Stimulated activated CD4-positive, alpha-beta T cell treated with anti-CD3 and anti-CD28 coated beads, Interleukin-2, amount 100 ng/mL, for 48 hours (primary cell): Measurements from ENCODE around the gene NBPF1.
"Not testable (repeated sequence)": the region's sequence is repeated elsewhere in the genome, so short reads cannot be mapped to it uniquely, and the experiment has no call there.

Source experiments
- DNase-seq, 2 donors: peaks; one replicate each; pipeline ENCODE4 v3.0.0-alpha.2; 2020

The NBPF1 gene

DNA sequence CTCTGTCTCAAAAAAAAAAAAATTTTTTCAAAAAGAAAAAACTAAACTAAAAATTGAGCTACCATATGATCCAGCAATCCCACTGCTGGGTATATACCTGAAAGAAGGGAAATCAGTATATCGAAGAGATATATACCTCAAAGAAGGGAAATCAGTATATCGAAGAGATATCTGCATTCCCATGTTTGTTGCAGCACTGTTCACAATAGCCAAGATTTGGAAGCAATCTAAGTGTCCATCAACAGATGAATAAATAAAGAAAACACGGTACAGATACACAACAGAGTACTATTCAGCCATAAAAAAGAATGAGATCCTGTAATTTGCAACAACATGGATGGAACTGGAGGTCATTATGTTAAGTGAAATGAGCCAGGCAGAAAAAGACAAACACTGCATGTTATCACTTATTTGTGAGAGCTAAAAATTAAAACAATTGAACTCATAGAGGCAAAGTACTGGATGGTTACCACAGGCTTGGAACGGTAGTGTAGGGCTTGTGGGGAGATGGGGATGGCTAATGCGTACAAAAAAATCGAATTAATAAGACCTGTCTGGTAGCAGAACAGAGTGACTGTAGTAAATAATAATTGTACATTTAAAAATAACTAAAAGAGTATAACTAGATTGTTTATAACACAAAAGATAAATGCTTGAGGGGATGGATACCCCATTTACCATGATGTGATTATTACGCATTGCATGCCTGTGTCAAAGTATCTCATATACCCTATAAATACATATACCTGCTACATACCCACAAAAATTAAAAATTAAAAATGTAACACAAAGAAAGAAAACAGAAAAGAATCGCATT, 28.0 kb upstream of the NBPF1 start:
- not testable (repeated sequence) for DNase-seq

DNA sequence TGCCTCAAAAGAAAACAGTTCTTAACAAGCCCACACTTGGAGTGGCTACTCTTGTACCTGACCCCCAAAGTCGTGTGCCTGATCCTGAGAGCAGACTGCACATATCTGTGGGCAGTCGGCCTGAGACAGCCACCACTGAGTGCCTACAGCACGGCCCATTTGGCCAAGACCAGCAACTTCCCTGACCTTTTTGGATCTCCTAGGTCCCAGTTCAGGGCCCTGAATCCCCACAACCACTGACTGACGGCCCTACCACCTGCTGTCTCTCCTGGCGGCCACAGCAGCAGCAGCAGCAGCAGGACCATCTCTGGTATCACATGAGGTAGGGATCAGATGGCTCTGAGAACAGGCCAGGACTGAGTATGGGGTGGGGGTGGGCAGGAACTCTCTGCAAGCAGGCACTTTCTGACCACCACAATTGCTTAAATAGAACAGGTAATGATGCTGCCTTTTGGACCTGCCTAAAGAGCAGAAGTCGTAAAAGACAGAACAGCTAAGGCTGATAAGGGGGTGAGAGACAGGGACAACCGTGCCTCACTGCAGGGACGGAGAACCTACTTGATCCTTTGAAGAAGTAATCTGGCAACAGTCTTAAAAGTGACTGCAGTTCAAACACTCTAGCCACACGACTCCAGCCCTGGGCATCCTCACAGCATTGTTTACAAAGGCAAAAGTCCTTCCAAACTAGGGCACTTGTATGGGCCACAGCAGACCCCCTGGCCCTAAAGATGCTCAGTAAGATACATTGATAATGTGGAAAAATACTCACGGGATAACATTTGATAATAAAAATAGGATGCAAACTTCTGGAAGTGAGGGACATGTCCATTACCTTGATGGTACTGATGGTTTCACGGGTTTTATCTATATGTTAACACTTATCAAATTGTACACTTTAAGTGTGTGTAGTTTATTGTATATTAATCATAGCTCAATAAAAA, 26.0 kb upstream of the NBPF1 start:
- DNase-seq = not testable (repeated sequence)

DNA sequence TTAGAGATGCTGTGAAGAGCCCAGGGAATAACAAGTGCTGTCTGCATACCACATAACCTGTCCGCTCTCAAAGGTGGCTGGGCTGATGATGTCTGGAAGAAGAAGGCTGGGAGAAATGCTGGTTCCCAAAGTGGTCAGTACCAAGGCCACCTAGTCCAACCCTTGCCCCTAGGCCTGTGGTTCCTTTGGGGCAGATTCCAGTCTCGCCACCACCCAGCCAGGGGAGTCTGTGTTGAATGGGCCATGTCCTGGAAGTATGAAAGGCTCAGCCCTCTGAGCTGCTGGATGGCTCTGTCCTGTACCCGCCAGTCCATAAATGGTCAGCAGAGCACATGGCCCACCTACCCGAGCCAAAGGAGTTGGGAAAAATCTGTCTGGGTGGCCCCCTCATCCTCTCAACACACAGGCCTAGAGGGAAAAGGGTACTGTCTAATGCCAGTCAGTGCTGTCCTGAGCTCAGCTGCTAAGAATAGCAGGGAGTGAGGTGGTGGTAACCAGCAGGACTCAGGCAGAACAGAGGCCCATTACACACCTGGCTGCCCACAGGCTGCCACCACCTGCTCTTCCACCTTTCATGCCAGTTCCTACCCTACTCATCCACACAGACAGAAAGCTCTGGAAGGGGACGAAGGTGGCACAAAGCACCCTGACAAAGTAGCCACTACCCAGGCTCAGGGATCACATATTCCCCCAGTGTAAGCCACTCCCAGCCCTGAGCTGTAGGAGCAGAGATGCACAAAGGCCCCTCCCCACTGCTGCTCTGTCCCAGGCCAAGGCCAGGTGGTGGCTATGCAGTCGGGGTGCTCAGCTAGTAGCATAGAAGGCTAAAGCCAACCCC, 24.8 kb upstream of the NBPF1 start:
- not testable (repeated sequence) for DNase-seq

DNA sequence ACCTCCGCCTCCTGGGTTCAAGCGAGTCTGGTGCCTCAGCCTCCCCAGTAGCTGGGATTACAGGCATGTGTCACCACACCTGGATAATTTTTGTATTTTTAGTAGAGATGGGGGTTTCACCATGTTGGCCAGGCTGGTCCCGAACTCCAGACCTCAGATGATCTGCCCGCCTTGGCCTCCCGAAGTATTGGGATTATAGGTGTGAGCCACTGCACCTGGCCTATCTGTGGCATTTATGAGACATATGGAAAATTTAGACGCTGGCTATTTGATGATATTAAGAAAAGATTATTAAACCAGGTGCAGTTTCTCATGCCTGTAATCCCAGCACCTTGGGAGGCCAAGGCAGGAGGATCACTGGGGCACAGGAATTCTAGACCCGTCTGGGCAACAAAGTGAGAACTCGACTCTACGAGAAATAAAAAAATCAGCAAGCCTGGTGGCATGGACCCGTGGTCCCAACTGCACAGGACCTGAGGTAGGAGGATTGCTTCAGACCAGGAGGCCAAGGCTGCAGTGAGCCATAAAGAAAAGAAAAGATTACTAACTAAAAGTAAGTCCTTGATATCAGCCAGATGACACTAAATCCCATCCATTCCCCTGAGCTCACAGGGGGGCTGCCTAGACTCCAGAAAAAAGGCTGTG, 23.3 kb upstream of the NBPF1 start:
- DNase-seq = not testable (repeated sequence)

DNA sequence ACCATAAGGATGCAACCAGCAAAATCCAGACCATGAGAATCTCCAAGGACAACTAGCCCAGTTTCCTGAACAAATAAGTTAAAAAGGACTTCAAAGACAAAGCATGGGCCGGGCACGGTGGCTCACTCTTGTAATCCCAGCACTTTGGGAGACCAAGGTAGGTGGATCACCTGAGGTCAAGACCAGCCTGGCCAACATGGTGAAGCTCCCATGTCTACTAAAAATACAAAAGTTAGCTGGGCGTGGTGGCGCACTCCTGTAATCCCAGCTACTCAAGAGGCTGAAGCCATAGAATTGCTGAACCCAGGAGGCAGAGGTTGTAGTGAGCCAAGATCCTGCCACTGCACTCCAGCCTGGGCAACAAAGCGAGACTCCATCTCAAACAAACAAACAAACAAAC, 22.6 kb upstream of the NBPF1 start:
- not testable (repeated sequence) for DNase-seq

DNA sequence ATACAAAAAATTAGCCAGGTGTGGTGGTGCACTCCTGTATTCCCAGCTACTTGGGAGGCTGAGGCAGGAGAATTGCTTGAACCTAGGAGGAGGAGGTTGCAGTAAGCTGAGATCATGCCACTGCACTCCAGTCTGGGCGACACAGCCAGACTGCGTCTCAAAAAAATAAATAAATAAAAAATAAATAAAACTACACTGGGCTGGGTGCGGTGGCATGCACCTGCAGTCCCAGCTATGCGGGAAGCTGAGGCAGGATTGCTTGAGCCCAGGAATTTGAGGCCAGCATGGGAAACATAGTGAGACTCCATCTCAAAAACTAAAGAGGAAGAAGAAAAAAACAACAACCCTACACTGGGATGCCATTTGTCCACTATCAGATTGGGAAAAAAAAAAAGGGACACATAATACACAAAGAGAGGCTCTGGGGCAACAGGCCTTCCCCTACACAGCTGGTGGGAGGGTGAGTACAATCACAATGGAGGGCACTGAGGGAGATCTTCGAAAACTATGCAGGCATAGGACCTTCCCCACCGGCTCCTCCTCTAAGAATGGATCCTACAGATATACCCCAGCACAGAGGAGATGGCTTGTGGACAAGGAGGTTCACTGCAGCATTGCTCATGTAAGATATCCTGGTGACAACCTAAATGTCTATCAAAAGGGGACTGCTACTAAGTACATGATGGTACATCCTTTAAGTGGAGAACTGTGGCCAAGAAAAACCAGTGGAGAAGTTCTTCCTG, 20.3 kb upstream of the NBPF1 start:
- not testable (repeated sequence) for DNase-seq

DNA sequence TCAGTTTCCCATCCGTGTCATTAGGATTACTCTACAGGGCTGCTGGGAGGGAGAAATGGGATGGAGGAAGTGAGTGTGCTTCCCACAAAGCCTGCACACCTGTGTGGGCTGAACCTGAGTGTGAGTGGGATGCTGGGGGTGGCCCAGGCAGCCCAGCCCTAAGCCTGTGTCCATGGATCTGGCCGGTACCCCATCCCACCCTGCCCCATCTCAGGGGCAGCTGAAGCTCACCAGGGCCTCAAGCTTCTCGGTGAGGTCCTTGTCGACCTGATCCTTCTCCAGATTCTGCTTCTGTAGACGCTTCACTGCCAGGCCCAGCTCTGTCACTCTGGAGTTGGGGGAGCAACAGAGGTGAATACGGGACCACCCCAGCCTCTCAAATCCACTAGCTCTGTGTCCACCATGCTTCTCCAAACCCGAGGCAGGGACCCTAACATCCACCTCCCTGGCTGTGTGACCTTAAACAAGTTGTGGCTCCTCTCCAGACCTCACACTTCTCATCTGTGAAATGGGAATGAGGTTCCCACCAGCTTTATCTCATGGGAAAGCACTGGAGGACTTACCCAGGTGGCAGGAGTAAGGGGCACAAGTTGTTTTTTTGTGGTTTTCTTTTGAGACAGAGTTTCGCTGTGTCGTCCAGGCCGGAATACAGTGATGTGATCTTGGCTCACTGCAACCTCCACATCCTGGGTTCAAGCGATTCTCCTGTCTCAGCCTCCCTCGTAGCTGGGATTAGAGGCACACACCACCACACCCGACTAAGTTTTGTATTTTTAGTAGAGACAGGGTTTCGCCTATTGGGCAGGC, 18.9 kb upstream of the NBPF1 start:
- DNase-seq = not testable (repeated sequence)

DNA sequence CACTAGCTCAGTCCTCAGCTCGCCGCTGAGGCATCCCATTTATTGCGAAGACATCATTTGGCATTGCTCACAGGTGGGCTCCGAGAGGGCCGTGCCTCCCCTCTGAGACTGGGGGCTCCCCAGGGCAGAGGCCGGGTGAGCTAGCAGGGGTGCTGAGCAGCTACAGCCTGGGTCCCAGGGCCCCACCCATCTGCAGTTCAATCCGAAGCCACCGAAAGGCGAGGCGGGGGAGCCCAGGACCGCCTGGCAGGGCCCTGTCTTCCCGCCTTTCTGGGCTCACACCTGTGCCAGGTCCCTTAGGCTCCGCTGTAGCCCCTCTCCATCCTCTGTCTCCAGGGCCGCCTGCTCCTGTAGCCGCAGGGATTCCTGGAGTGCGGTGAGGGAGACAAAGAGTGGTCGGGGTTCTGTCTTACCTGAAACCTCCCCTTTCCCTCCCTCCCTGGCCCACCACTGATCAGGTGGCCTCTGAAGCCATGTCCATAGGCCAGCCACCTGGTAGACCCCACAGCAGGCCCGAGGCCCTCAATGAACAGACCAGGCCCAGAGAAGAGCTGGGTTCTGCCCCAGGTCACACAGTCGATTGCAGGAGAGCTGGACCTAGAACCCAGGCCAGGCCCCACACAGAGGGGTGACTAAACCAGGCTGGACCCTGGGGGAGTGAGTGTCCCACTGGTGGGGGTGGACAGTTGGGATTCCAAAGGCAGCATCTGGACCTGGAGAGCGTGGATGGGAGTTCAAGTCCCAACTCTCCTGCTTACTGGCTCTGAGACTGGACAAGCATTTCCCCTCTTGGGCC, 18.1 kb upstream of the NBPF1 start:
- no peak for DNase-seq

DNA sequence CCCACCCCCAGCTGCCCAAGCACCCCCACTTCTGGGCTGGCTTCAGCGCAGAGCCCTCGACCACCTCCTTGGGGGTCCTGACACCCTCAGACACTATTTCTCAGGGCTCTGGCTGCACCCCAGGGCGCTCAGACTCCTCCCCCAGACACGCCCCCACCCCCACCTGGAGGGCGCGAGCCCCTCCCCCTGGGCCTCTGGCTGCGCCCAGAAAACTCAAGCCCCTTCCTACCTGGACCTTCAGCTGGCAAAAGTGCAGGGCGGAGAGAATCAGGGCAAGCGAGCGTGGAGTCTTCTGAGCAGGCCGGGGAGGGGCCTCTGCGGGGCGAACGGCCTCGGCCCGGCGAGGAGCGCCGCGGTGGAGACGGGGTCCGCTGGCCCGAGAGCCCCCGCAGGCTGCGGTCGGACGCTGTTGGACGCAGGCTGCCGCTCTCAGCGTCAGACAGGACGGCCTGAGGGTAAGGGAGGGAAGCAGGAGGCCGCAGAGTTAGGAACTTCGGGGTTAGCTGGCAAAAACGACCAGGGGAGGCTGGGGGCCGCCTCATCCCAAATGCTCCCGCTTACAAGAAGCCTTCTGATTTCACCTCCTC, 17.4 kb upstream of the NBPF1 start:
- DNase-seq = no peak

DNA sequence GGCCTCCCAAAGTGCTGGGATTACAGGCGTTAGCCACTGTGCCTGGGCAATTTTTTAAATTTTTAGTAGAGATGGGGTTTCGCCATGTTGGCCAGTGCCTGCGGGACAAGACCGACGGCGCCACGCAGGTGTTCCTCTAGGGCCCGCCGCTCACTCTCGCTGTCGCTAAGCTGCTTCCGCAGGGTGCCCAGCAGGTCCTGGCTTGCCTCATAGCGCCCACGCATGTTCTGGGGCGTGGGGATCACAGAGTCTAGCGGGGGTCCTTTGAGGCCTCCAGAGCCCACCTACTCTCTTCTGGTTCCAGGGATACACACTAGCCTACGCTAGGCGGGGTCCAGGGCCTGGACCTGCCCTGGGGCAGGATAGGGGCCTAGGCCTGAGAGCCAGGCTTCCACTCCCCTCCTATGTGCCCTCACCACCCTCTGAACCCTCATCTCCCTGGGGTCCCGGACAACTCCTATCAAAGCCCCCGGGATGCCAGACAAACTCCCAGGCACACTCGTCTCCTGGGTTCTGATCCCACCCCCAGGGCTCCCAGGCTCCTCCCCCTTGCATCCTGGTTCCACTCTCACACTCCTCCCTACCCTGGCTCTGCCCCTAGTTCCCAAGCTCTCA, 16.7 kb upstream of the NBPF1 start:
- not testable (repeated sequence) for DNase-seq

DNA sequence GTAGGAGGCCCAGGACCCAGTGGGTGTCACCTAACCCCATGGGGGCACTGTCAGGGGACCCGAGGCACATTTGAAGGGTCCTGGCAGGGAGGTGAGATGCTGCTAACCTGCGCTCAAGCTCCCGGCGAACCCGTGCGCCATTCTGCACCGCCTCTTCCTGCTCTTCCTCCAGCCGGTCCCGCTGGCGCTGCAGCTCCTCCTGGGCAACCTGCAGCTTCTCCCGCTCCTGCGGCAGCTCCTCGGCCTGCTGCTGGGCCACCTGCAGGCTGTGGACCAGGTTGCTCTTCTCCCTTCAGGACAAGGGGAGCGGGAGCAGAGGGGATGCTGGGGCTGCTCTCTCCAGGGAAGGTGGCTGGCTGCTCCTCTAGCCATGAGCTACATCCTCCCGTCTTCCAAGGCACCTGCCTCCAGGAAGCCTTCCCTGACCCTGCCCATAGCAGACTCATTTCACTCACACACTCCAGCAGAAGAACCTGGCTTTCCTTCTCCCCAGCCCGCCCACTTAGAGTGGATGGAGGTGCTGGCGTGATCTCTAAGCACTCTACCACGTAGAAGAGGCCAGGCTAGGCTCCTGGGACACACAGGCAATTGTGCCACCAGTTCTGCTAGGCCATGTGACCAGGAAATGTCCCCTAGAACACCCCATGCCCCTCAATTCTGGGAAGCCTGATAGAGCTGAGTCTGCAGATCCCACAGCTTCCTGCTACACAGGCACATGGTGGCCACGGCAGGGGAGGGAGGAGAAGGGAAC, 15.2 kb upstream of the NBPF1 start:
- no peak for DNase-seq

DNA sequence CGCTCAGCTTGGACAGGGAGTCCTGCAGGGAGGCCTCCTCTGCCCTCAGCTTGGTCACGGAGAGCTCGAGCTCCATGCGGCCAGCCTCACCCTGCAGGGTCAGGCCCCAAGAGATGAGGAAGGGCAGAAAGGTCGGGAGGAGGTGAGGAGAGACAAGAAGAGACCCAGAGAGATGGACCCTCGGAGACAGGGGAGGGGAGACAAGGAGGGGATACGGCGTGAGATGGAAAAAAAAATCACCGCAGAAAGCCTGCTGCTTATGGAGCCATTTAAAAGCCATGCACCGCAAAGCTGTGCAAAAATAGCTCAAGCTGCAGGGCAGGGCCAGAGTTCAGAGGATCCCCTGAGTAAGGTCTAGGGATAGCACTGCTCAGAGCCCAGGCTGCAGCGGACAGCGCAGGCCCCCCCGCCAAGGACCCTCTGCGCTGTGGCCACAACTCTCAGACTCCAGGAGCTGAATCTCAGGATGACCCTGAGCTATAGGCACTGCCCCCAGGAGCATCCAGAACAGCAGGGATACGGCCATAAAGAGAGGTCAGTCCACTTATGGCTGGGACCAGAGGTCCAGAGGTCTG, 13.1 kb upstream of the NBPF1 start:
- not testable (repeated sequence) for DNase-seq

DNA sequence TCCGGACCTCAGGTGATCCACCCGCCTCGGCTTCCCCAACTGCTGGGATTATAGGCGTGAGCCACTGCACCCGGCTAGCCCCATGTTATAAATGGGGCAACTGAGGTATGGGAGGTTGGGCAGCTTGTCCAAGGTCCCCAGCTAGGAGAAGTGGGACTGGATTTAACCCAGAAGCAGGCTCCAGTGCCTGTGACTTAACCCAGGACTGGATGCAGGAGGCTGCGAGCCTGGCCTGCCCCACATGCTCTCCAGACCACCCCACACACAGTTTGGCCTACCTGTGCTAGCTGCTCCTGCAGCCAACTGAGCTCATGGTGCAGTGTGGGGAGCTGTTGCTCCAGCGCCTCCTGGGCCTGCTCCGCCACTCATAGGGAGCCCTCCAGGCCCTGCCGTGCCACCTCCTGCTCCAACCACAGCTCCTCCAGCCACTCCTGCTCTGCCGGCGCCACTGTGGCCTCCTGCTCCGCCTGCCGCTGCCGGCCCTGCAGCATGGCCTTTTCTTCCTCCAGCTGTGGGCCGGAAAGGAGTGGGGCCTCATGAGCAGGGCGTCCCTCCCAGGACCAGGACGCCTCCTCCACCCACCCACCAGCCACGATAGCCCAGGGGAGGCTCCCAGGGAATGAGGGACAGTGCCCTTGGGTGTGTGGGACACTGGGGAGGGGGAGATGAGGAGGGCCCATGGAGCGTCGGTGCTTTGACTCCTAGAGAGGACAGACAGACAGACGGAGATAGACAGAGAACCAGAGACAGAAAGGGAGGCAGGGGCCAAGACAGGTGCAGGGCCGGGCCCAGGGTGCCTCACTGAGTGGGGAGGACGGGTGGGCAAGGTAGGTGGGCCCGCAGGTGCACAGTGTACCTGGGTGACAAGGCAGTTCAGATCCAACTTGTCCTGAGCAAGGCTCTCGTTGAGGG, 12.4 kb upstream of the NBPF1 start:
- no peak for DNase-seq

DNA sequence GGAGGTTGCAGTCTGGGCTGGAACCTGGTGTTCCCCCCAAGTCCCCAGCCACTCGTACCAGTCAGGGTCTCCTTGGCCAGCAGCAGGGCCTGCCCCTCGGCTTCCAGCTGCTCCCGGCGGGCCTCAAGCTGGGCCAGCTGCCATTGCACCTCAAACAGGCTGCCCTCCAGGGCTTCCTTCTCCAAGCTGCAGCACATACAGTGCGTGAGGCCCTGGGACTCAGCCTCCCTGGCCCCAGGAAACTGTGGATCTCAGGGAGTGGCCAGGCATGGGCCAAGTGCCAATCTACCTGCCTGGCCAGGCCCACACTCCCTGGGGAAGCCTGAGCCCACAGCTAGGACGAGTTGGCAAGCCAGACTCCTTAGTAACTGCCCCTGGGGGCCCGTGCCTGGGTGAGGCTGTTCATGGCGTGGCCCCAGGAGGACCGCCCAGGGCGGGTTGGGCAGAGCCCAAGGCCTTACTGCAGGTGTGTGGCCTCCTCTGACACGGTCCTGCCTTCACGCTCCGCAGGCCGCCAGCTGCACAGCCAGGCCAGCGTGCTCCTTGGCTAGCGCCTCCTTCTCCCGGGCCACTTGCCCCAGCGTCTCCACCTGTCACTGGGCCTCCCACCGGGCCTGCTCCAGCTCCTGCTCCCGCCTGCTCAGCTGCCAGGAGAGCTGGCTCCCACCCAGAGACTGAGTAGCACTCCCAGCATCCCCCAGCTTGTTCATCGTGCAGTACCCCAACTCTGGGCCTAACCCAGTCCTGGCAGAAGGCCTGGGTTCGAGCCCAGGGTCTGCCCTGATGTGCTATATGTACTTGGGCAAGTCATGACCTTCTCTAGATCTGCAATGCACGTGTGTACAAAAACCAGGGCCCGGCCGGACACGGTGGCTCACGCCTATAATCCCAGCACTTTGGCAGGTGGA, 10.7 kb upstream of the NBPF1 start:
- DNase-seq = not testable (repeated sequence)

DNA sequence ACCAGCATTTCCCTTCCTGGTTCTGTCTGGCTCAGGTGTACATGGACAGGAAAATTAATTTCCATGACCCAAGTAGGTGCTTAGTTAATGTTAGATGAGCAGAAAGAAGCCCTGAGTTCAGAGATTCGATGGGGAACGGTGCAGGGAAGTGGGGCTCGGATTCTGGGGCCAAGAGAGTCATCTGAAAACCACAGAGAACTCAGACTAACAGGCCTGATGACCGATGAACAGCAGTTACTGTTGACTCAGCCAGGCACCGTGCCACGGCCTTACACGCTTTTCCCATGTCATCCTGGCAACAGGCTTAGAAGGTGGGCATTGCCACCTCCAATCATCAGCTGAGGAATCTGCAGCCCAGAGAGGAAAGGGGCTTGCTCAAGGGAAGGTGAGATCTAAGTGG, 10.0 kb upstream of the NBPF1 start:
- not testable (repeated sequence) for DNase-seq
